Measurements from ENCODE around the gene THADA. TPM values are rescaled to one million over a fixed set of nuclear protein-coding genes. Genes with fewer than 3 reads are reported as not detected.

Gene THADA
- polyA plus RNA-seq, 1 donor, result 13.2 TPM

GRCh38 chr2:43212216-43212835, 383.5 kb downstream of the THADA start:
- Histone ChIP-seq H3K4me1 (ENCODE audit: control insufficient read depth, insufficient read depth, low read length) (peaks cover 30% of the 10 kb centered on the region), H3K36me3 (ENCODE audit: control insufficient read depth, insufficient read depth, low read length) (no peaks in the 10 kb centered on the region), H3K9me3 (ENCODE audit: control insufficient read depth, low read depth, low read length) (no peaks in the 10 kb centered on the region), H3K27me3 (ENCODE audit: control insufficient read depth, insufficient read depth, low read length) (no peaks in the 10 kb centered on the region), H3K27ac (ENCODE audit: low read length) (peak overlapping the region; percentile 41), H3K4me3 (ENCODE audit: low read length) (no peak overlapping the region)
- no CpG with 5 or more reads among the region's 11 CpGs for WGBS (ENCODE audit: insufficient coverage, low lambda C conversion rate)
- DNase-seq, result no peak

GRCh38 chr2:43210467-43211303, 385.2 kb downstream of the THADA start:
- Histone ChIP-seq H3K36me3 (ENCODE audit: control insufficient read depth, insufficient read depth, low read length) (no peaks in the 10 kb centered on the region), H3K4me1 (ENCODE audit: control insufficient read depth, insufficient read depth, low read length) (peaks cover 29% of the 10 kb centered on the region), H3K9me3 (ENCODE audit: control insufficient read depth, low read depth, low read length) (no peaks in the 10 kb centered on the region), H3K4me3 (ENCODE audit: low read length) (no peak overlapping the region), H3K27ac (ENCODE audit: low read length) (peak overlapping the region; percentile 58), H3K27me3 (ENCODE audit: control insufficient read depth, insufficient read depth, low read length) (no peaks in the 10 kb centered on the region)
- 60% methylated on average over 1 of the region's 23 CpGs for WGBS (ENCODE audit: insufficient coverage, low lambda C conversion rate)
- DNase-seq, result peak; percentile 77 to 81

- Histone ChIP-seq H3K27ac (ENCODE audit: low read length) (peak overlapping the region; percentile 58), H3K36me3 (ENCODE audit: control insufficient read depth, insufficient read depth, low read length) (no peaks in the 10 kb centered on the region), H3K27me3 (ENCODE audit: control insufficient read depth, insufficient read depth, low read length) (no peaks in the 10 kb centered on the region), H3K4me1 (ENCODE audit: control insufficient read depth, insufficient read depth, low read length) (peaks cover 29% of the 10 kb centered on the region), H3K9me3 (ENCODE audit: control insufficient read depth, low read depth, low read length) (no peaks in the 10 kb centered on the region), H3K4me3 (ENCODE audit: low read length) (no peak overlapping the region)
- no peak for DNase-seq
- no CpG with 5 or more reads among the region's 6 CpGs for WGBS (ENCODE audit: insufficient coverage, low lambda C conversion rate)
Observed at GRCh38 chr2:43210125-43210466, 385.7 kb downstream of the THADA start.

- Histone ChIP-seq H3K4me3 (ENCODE audit: low read length) (no peak overlapping the region), H3K27me3 (ENCODE audit: control insufficient read depth, insufficient read depth, low read length) (no peaks in the 10 kb centered on the region), H3K27ac (ENCODE audit: low read length) (no peak overlapping the region), H3K9me3 (ENCODE audit: control insufficient read depth, low read depth, low read length) (no peaks in the 10 kb centered on the region), H3K36me3 (ENCODE audit: control insufficient read depth, insufficient read depth, low read length) (no peaks in the 10 kb centered on the region), H3K4me1 (ENCODE audit: control insufficient read depth, insufficient read depth, low read length) (peaks cover 29% of the 10 kb centered on the region)
- no CpG with 5 or more reads among the region's 5 CpGs for WGBS (ENCODE audit: insufficient coverage, low lambda C conversion rate)
- DNase-seq, result no peak
Observed at GRCh38 chr2:43209204-43209717, 386.6 kb downstream of the THADA start.

GRCh38 chr2:43207553-43208300, 388.1 kb downstream of the THADA start:
- Histone ChIP-seq H3K36me3 (ENCODE audit: control insufficient read depth, insufficient read depth, low read length) (no peaks in the 10 kb centered on the region), H3K4me1 (ENCODE audit: control insufficient read depth, insufficient read depth, low read length) (peaks cover 22% of the 10 kb centered on the region), H3K9me3 (ENCODE audit: control insufficient read depth, low read depth, low read length) (no peaks in the 10 kb centered on the region), H3K27ac (ENCODE audit: low read length) (no peak overlapping the region), H3K4me3 (ENCODE audit: low read length) (no peak overlapping the region), H3K27me3 (ENCODE audit: control insufficient read depth, insufficient read depth, low read length) (no peaks in the 10 kb centered on the region)
- no CpG with 5 or more reads among the region's 9 CpGs for WGBS (ENCODE audit: insufficient coverage, low lambda C conversion rate)
- no peak for DNase-seq

GRCh38 chr2:43206602-43207001, 389.2 kb downstream of the THADA start:
- no peaks in the 10 kb centered on the region for H3K27me3 ChIP-seq (ENCODE audit: control insufficient read depth, insufficient read depth, low read length)
- H3K9me3 ChIP-seq (ENCODE audit: control insufficient read depth, low read depth, low read length), result no peaks in the 10 kb centered on the region
- H3K27ac ChIP-seq (ENCODE audit: low read length), result no peak overlapping the region
- DNase-seq, result no peak
- no peaks in the 10 kb centered on the region for H3K36me3 ChIP-seq (ENCODE audit: control insufficient read depth, insufficient read depth, low read length)
- no peak overlapping the region for H3K4me3 ChIP-seq (ENCODE audit: low read length)
- WGBS (ENCODE audit: insufficient coverage, low lambda C conversion rate), result no CpG with 5 or more reads among the region's 7 CpGs
- peaks cover 19% of the 10 kb centered on the region for H3K4me1 ChIP-seq (ENCODE audit: control insufficient read depth, insufficient read depth, low read length)

- no peaks in the 10 kb centered on the region for H3K36me3 ChIP-seq (ENCODE audit: control insufficient read depth, insufficient read depth, low read length)
- WGBS (ENCODE audit: insufficient coverage, low lambda C conversion rate), result no CpG with 5 or more reads among the region's 11 CpGs
- DNase-seq, result no peak
- no peak overlapping the region for H3K4me3 ChIP-seq (ENCODE audit: low read length)
- no peaks in the 10 kb centered on the region for H3K9me3 ChIP-seq (ENCODE audit: control insufficient read depth, low read depth, low read length)
- H3K4me1 ChIP-seq (ENCODE audit: control insufficient read depth, insufficient read depth, low read length), result peaks cover 26% of the 10 kb centered on the region
- H3K27ac ChIP-seq (ENCODE audit: low read length), result no peak overlapping the region
- no peaks in the 10 kb centered on the region for H3K27me3 ChIP-seq (ENCODE audit: control insufficient read depth, insufficient read depth, low read length)
Observed at GRCh38 chr2:43203373-43203772, 392.5 kb downstream of the THADA start.

GRCh38 chr2:43202289-43202688, 393.5 kb downstream of the THADA start:
- no peak for DNase-seq
- WGBS (ENCODE audit: insufficient coverage, low lambda C conversion rate), result 100% methylated on average over 1 of the region's 2 CpGs
- Histone ChIP-seq H3K27me3 (ENCODE audit: control insufficient read depth, insufficient read depth, low read length) (no peaks in the 10 kb centered on the region), H3K36me3 (ENCODE audit: control insufficient read depth, insufficient read depth, low read length) (no peaks in the 10 kb centered on the region), H3K27ac (ENCODE audit: low read length) (no peak overlapping the region), H3K4me1 (ENCODE audit: control insufficient read depth, insufficient read depth, low read length) (peaks cover 32% of the 10 kb centered on the region), H3K4me3 (ENCODE audit: low read length) (no peak overlapping the region), H3K9me3 (ENCODE audit: control insufficient read depth, low read depth, low read length) (no peaks in the 10 kb centered on the region)

- H3K27me3 ChIP-seq (ENCODE audit: control insufficient read depth, insufficient read depth, low read length), result no peaks in the 10 kb centered on the region
- no peaks in the 10 kb centered on the region for H3K36me3 ChIP-seq (ENCODE audit: control insufficient read depth, insufficient read depth, low read length)
- no peak overlapping the region for H3K27ac ChIP-seq (ENCODE audit: low read length)
- WGBS (ENCODE audit: insufficient coverage, low lambda C conversion rate), result no CpG with 5 or more reads among the region's 4 CpGs
- no peaks in the 10 kb centered on the region for H3K9me3 ChIP-seq (ENCODE audit: control insufficient read depth, low read depth, low read length)
- DNase-seq, result no peak
- H3K4me1 ChIP-seq (ENCODE audit: control insufficient read depth, insufficient read depth, low read length), result peaks cover 40% of the 10 kb centered on the region
- H3K4me3 ChIP-seq (ENCODE audit: low read length), result no peak overlapping the region
Observed at GRCh38 chr2:43201497-43201896, 394.3 kb downstream of the THADA start.

GRCh38 chr2:43201016-43201415, 394.8 kb downstream of the THADA start:
- Histone ChIP-seq H3K9me3 (ENCODE audit: control insufficient read depth, low read depth, low read length) (no peaks in the 10 kb centered on the region), H3K36me3 (ENCODE audit: control insufficient read depth, insufficient read depth, low read length) (no peaks in the 10 kb centered on the region), H3K27ac (ENCODE audit: low read length) (peak overlapping the region; percentile 83), H3K4me3 (ENCODE audit: low read length) (no peak overlapping the region), H3K4me1 (ENCODE audit: control insufficient read depth, insufficient read depth, low read length) (peaks cover 41% of the 10 kb centered on the region), H3K27me3 (ENCODE audit: control insufficient read depth, insufficient read depth, low read length) (no peaks in the 10 kb centered on the region)
- WGBS (ENCODE audit: insufficient coverage, low lambda C conversion rate), result no CpG with 5 or more reads among the region's 7 CpGs
- DNase-seq, result no peak

Data from large intestine (tissue), 3 donors.